SU-DHL-6 (cell line): Measurements from ENCODE around the gene ETFA.

Source experiments
- CTCF ChIP-seq: fragments of 200-600 bp; sonication (generic); IDR thresholded peaks from one replicate; pipeline ENCODE4 v1.5.1; 2017; ENCODE audit warnings: antibody characterized with exemption, mild to moderate bottlenecking, low read length, moderate library complexity; ENCODE audit not compliant: insufficient read depth, poor library complexity, severe bottlenecking
- EZH2phosphoT487 ChIP-seq: fragments of 200-600 bp; sonication (generic), shearing (Covaris generic); conservative IDR thresholded peaks from 2 replicates; pipeline ENCODE4 v1.6.1; 2018; ENCODE audit warnings: mild to moderate bottlenecking, antibody characterized with exemption, low read length, moderate library complexity, mixed read lengths

- TF ChIP-seq CTCF (no peak), EZH2phosphoT487 (no peak)
Observed at GRCh38 chr15:76236350-76236749, 74.9 kb downstream of the ETFA start.
